Parathyroid adenoma (tissue), 2 donors: Measurements from ENCODE around the gene RCE1.

Source experiments
- H2AFZ ChIP-seq: fragments of 300-600 bp; sonication (generic); one replicate; pipeline ENCODE4 v1.7.0; 2017; ENCODE audit warnings: antibody characterized with exemption, mild to moderate bottlenecking
- H3K27ac ChIP-seq: fragments of 300-600 bp; sonication (generic); one replicate; pipeline ENCODE4 v1.7.0; 2017
- H3K27me3 ChIP-seq: fragments of 300-600 bp; sonication (generic); one replicate; pipeline ENCODE4 v1.7.0; 2017; ENCODE audit warnings: low read length; ENCODE audit not compliant: control insufficient read depth, insufficient read depth
- H3K36me3 ChIP-seq: fragments of 300-600 bp; sonication (generic); one replicate; pipeline ENCODE4 v1.7.0; 2017; ENCODE audit warnings: low read length; ENCODE audit not compliant: control insufficient read depth, insufficient read depth
- H3K4me1 ChIP-seq: fragments of 300-600 bp; sonication (generic); one replicate; pipeline ENCODE4 v1.7.0; 2017; ENCODE audit warnings: control low read depth
- H3K4me2 ChIP-seq: fragments of 300-600 bp; sonication (generic); one replicate; pipeline ENCODE4 v1.7.0; 2017; ENCODE audit warnings: low read length
- H3K4me3 ChIP-seq: fragments of 300-600 bp; sonication (generic); one replicate; pipeline ENCODE4 v1.7.0; 2017; ENCODE audit warnings: low read depth, low read length
- H3K79me2 ChIP-seq: fragments of 300-600 bp; sonication (generic); one replicate; pipeline ENCODE4 v1.7.0; 2017; ENCODE audit warnings: control low read depth
- H3K9ac ChIP-seq: fragments of 300-600 bp; sonication (generic); one replicate; pipeline ENCODE4 v1.7.0; 2017; ENCODE audit warnings: mild to moderate bottlenecking
- H3K9me3 ChIP-seq: fragments of 300-600 bp; sonication (generic); one replicate; pipeline ENCODE4 v1.7.0; 2017; ENCODE audit warnings: low read length; ENCODE audit not compliant: control insufficient read depth
- TF ChIP-seq, protein P1 (sequence below): fragments of 300-600 bp; sonication (generic); IDR thresholded peaks from one replicate; pipeline ENCODE4 v1.7.0; 2017; ENCODE audit warnings: antibody characterized with exemption, mild to moderate bottlenecking
- donor health status: primary hyperparathyroidism.

Gene RCE1

DNA sequence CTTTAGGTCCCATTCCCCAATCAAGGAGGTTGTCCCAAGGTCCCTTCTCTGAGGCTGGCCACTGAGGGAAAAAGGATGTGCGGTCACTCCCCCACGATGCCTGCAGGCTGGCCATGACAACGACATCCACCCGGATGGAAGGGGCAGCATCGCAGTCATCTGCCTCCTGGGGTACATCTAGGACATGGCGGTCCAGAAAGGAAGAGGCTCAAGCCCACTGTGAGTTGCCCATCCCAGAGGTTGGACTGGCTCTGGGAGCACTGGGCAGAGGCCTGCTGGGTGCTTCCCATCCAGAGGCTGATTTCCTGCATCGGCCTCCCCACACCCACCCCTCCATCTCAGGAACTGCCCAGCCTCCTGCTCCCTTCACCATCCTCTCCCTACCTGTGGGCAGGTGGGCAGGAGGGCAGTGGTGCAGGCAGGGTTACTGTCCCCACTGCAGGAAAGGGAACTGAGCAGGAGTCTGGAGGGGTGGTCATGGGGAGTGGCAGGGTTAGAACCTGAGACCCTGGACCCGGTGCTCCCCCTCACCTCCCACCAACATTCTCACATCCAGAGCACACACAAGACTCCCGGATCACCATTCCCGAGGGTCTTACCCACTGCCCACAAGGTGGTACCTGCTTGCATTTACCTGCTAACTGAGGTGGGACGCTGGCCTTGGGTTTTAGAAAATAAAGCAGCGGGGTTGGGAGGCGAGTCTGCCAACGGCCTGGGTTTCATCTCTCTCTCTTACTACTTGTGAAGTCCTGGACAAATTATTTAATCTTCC is 4.4 kb downstream of the RCE1 start:
- Histone ChIP-seq H3K4me3 (no peak overlapping the region), H2AFZ (no peak overlapping the region), H3K4me1 (no peaks in the 10 kb centered on the region), H3K79me2 (peaks cover under 1% of the 10 kb centered on the region), H3K4me2 (no peak overlapping the region), H3K27ac (no peak overlapping the region), H3K9ac (no peak overlapping the region), H3K27me3 (no peaks in the 10 kb centered on the region), H3K9me3 (no peaks in the 10 kb centered on the region), H3K36me3 (no peaks in the 10 kb centered on the region)
- TF ChIP-seq, protein P1, sequence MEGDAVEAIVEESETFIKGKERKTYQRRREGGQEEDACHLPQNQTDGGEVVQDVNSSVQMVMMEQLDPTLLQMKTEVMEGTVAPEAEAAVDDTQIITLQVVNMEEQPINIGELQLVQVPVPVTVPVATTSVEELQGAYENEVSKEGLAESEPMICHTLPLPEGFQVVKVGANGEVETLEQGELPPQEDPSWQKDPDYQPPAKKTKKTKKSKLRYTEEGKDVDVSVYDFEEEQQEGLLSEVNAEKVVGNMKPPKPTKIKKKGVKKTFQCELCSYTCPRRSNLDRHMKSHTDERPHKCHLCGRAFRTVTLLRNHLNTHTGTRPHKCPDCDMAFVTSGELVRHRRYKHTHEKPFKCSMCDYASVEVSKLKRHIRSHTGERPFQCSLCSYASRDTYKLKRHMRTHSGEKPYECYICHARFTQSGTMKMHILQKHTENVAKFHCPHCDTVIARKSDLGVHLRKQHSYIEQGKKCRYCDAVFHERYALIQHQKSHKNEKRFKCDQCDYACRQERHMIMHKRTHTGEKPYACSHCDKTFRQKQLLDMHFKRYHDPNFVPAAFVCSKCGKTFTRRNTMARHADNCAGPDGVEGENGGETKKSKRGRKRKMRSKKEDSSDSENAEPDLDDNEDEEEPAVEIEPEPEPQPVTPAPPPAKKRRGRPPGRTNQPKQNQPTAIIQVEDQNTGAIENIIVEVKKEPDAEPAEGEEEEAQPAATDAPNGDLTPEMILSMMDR = no peak

DNA sequence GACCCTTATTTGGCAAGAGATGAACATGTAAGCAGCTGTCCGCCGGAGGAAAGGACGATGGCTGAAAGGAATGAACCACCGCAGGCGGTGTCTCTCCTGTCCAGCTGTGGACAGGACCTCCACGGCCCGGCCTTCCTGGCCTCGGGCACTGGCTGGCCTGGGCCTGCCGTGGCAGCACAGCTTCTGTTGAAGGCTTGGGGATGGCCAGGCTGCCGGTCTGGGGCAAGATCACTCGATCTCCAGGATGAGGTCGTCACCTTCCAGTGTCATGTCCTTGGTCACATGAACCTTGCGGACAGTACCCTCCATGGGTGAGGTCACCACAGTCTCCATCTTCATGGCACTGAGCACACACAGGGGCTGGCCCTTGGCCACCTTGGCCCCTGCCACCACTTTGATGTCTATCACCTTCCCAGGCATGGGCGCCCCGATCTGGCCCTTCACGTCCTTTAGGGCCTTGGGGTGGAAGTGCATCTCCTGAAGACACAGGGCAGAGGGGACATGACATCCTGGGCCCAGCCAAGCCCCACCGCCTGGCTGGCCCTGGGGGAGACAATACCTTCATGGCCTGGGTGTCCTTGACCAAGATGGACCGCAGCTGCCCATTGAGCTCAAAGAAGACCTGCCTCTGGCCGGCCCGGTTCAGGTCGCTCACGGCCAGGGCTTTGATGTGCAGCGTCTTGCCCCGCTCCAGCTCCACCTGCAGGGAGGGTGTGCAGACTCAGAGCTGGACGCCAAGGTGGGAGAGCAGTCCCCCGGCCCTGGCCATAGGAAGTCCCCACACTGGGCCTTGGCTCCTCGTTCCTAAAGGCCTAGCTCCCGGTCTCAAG is 5.6 kb downstream of the RCE1 start:
- Histone ChIP-seq H3K9me3 (no peaks in the 10 kb centered on the region), H3K27ac (no peak overlapping the region), H3K4me1 (no peaks in the 10 kb centered on the region), H3K27me3 (no peaks in the 10 kb centered on the region), H3K79me2 (no peaks in the 10 kb centered on the region), H2AFZ (no peak overlapping the region), H3K9ac (no peak overlapping the region), H3K4me3 (no peak overlapping the region), H3K4me2 (no peak overlapping the region), H3K36me3 (no peaks in the 10 kb centered on the region)
- TF ChIP-seq, protein P1 = no peak

DNA sequence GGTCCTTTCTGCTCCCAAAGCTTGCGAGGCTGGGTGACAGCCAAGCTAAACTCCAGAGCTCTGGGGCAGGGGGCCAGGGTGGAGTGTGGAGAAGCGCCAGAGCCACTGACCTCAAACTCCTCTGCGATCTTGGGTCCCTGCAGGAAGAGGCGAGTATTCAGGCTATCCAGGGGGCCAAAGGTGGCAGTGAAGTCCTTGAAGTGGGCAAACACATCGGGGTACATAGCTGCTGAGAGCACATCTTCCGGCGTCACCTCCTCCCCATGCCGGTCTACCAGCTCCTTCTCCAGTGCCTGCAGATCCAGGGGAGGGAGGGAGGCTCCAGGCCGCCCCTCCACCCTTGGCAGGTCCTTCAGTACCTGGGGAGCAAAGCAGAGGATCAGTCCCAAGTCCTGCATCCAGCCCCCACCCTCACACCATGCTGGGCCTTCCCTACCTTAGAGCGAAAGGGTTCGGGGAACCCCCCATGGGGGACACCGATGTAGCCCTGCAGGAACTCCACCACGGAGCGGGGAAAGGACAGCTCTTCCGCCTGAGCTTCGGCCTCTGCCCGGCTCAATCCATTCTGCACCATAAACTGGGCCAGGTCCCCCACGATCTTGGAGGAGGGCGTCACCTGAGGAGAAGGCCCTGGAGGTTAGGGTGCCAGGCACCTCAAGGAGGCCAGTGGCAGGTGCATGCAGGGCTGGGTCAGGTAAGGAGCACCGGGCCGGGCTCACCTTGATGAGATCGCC is 6.4 kb downstream of the RCE1 start:
- H3K9ac ChIP-seq = no peak overlapping the region
- H3K79me2 ChIP-seq = no peaks in the 10 kb centered on the region
- no peaks in the 10 kb centered on the region for H3K9me3 ChIP-seq
- H3K4me2 ChIP-seq = no peak overlapping the region
- no peak overlapping the region for H2AFZ ChIP-seq
- no peaks in the 10 kb centered on the region for H3K27me3 ChIP-seq
- H3K4me1 ChIP-seq = no peaks in the 10 kb centered on the region
- TF ChIP-seq, protein P1 = no peak
- no peaks in the 10 kb centered on the region for H3K36me3 ChIP-seq
- H3K4me3 ChIP-seq = no peak overlapping the region
- H3K27ac ChIP-seq = no peak overlapping the region

DNA sequence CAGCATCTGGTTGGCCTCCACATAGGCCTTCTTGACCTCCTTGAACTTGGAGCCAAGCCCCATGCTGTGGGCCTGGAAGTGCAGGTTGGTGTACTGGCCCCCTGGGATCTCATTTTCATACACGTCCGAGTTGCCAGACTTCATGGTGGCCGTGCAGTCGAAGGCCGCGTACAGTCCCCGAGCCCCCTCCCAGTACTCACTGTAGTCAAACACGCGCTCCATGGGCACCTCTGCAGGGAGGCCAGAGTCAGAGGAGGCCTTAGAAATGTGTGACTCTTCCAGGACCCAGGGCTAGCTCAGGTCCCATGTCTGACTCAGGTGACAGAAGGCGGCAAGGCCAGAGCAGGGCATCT is 7.0 kb downstream of the RCE1 start:
- Histone ChIP-seq H3K79me2 (no peaks in the 10 kb centered on the region), H3K9me3 (no peaks in the 10 kb centered on the region), H3K27ac (no peak overlapping the region), H3K4me2 (no peak overlapping the region), H3K9ac (no peak overlapping the region), H2AFZ (no peak overlapping the region), H3K4me3 (no peak overlapping the region), H3K36me3 (no peaks in the 10 kb centered on the region), H3K4me1 (no peaks in the 10 kb centered on the region), H3K27me3 (no peaks in the 10 kb centered on the region)
- TF ChIP-seq, protein P1 = no peak
